GM23338 (cell line): ENCODE data around the gene SCAMP1. TPM values are rescaled to one million over a fixed set of nuclear protein-coding genes. Genes with fewer than 3 reads are reported as not detected.

Experiments
- ATAC-seq: fragments of 200-7000 bp; cut with Tn5 transposase; 3 replicates; pipeline ENCODE4 v1.9.1; 2020
- DNase-seq: peaks from one replicate; pipeline ENCODE4 v3.0.0-alpha.2; 2015; ENCODE audit warnings: low spot score
- H2AFZ ChIP-seq: fragments of 200-600 bp; sonication (generic); 2 replicates; pipeline ENCODE4 v1.8.0; 2016; ENCODE audit warnings: antibody characterized with exemption, mild to moderate bottlenecking, moderate library complexity
- H3F3A ChIP-seq: fragments of 200-600 bp; sonication (generic); replicated peaks from 2 replicates; pipeline ENCODE4 v1.8.0; 2017; ENCODE audit warnings: antibody characterized with exemption, mixed run types, low read depth
- H3K27ac ChIP-seq: fragments of 200-600 bp; sonication (generic); 2 replicates; pipeline ENCODE4 v1.6.1; 2016; ENCODE audit warnings: low read depth
- H3K27me3 ChIP-seq: fragments of 200-600 bp; sonication (generic); 2 replicates; pipeline ENCODE4 v1.8.0; 2016; ENCODE audit warnings: mild to moderate bottlenecking, mixed run types, moderate library complexity; ENCODE audit not compliant: insufficient read depth
- H3K36me3 ChIP-seq: fragments of 200-600 bp; sonication (generic); 2 replicates; pipeline ENCODE4 v1.8.0; 2016; ENCODE audit warnings: mild to moderate bottlenecking; ENCODE audit not compliant: insufficient read depth
- H3K4me1 ChIP-seq: fragments of 200-600 bp; sonication (generic); 2 replicates; pipeline ENCODE4 v1.8.0; 2016; ENCODE audit warnings: mild to moderate bottlenecking, moderate library complexity; ENCODE audit not compliant: insufficient read depth
- H3K4me2 ChIP-seq: fragments of 200-600 bp; sonication (generic); 2 replicates; pipeline ENCODE4 v1.7.1; 2017; ENCODE audit warnings: mixed run types
- H3K4me3 ChIP-seq: fragments of 200-600 bp; sonication (generic); 2 replicates; pipeline ENCODE4 v1.6.1; 2016; ENCODE audit warnings: mixed run types
- H3K79me2 ChIP-seq: fragments of 200-600 bp; sonication (generic); replicated peaks from 2 replicates; pipeline ENCODE4 v1.8.0; 2017; ENCODE audit warnings: mild to moderate bottlenecking; ENCODE audit not compliant: insufficient read depth
- H3K9me2 ChIP-seq: fragments of 200-600 bp; sonication (generic); 2 replicates; pipeline ENCODE4 v1.8.0; 2017; ENCODE audit not compliant: insufficient read depth
- H4K20me1 ChIP-seq: fragments of 200-600 bp; sonication (generic); replicated peaks from 2 replicates; pipeline ENCODE4 v1.8.0; 2017; ENCODE audit warnings: mild to moderate bottlenecking; ENCODE audit not compliant: insufficient read depth
- H3K27ac Mint-ChIP-seq: 2 replicates; pipeline ENCODE4 v1.8.0; 2020; ENCODE audit warnings: inconsistent platforms, mild to moderate bottlenecking, moderate library complexity, mixed read lengths
- H3K27me3 Mint-ChIP-seq: 3 replicates; pipeline ENCODE4 v1.8.0; 2022; ENCODE audit warnings: low read depth, mild to moderate bottlenecking, moderate library complexity, mixed read lengths, inconsistent platforms; ENCODE audit not compliant: insufficient read depth, poor library complexity
- H3K36me3 Mint-ChIP-seq: 3 replicates; pipeline ENCODE4 v1.8.0; 2021; ENCODE audit warnings: low read depth, mild to moderate bottlenecking, inconsistent platforms, moderate library complexity, mixed read lengths
- H3K4me1 Mint-ChIP-seq: 3 replicates; pipeline ENCODE4 v1.8.0; 2020; ENCODE audit warnings: mild to moderate bottlenecking, inconsistent platforms, mixed read lengths
- H3K4me3 Mint-ChIP-seq: 3 replicates; pipeline ENCODE4 v1.8.0; 2021; ENCODE audit warnings: moderate library complexity, mild to moderate bottlenecking, inconsistent platforms, mixed read lengths
- H3K9me3 Mint-ChIP-seq: 3 replicates; pipeline ENCODE4 v1.8.0; 2020; ENCODE audit warnings: moderate library complexity, mild to moderate bottlenecking, inconsistent platforms, mixed read lengths
- EZH2 ChIP-seq: fragments of 200-600 bp; sonication (generic); IDR thresholded peaks from one replicate; pipeline ENCODE4 v1.8.0; 2017; ENCODE audit warnings: antibody characterized with exemption, mild to moderate bottlenecking, low read depth; ENCODE audit not compliant: unreplicated experiment
- EZH2phosphoT487 ChIP-seq: fragments of 200-600 bp; sonication (generic); IDR thresholded peaks from one replicate; pipeline ENCODE4 v1.8.1; 2018; ENCODE audit warnings: antibody characterized with exemption; ENCODE audit not compliant: unreplicated experiment
- JUNB ChIP-seq: IDR thresholded peaks from one replicate; pipeline ENCODE4 v1.6.1; 2016; ENCODE audit warnings: antibody characterized with exemption; ENCODE audit not compliant: unreplicated experiment
- NANOG ChIP-seq: IDR thresholded peaks from 2 replicates; pipeline ENCODE4 v1.6.1; 2016; ENCODE audit warnings: antibody characterized with exemption, borderline replicate concordance
- REST ChIP-seq: IDR thresholded peaks from one replicate; pipeline ENCODE4 v1.6.1; 2018; ENCODE audit warnings: antibody characterized with exemption; ENCODE audit not compliant: unreplicated experiment
- ZNF114 ChIP-seq: fragments of 250-450 bp; sonication (Bioruptor Pico); IDR thresholded peaks from 2 replicates; pipeline ENCODE4 v1.5.0; 2020; ENCODE audit warnings: mild to moderate bottlenecking, moderate library complexity
- polyA plus RNA-seq: library from polyadenylated mRNA; unstranded; fragments of >200 nt; fragmentation: Nextera tagmentation; extraction: Ambion mirVana; gene quantifications from 2 replicates; pipeline ENCODE4 v1.2.1, GENCODE V29; 2016
- total RNA-seq: library from RNA; depleted of rRNA; stranded (reverse); fragments of >200 nt; shearing (Covaris generic); gene quantifications from 2 replicates; pipeline ENCODE4 v1.2.3, GENCODE V29; 2014
- TF ChIP-seq, protein P1 (sequence below): IDR thresholded peaks from 2 replicates; pipeline ENCODE4 v1.6.1; 2016; ENCODE audit warnings: antibody characterized with exemption
- TF ChIP-seq, protein P2 (sequence below), 2 experiments: fragments of 200-600 bp in 1 of 2; sonication (generic) in 1 of 2; conservative IDR thresholded peaks; 2 replicates each; pipeline versions ENCODE4 v1.5.1 to v1.6.1; 2016 to 2017; ENCODE audit warnings: antibody characterized with exemption in 2 of 2, low read depth in 2 of 2, mild to moderate bottlenecking in 2 of 2, moderate library complexity in 1 of 2

Gene SCAMP1
- total and polyA plus RNA-seq, 2 experiments from 2014 or later = 26.8 to 53.9 TPM

DNA sequence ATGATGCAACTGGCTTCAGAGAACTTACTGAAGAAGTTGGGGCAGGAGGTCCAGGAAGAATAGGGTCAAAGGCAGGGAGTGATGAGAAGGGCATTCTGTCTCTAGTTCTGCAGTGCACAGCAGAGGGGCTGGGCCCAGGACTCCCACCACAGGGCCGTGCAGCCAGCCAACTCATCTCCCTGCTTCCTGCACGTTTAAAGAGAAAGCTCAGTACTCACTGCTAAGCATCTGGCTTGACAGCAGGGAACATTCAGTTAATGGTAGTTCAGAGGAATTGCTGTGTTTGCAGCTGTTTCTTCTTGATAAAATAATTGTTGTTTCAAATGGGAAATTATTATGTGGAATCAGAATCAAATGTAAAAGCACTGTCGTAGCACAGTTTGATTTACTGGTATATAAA, 25.6 kb upstream of the SCAMP1 start:
- H3K27ac ChIP-seq = no peak overlapping the region
- H3F3A ChIP-seq = no peaks in the 10 kb centered on the region
- no peak overlapping the region for H3K4me2 ChIP-seq
- Mint-ChIP-seq H3K9me3 (peaks cover 20% of the 10 kb centered on the region), H3K27me3 (peaks cover 19% of the 10 kb centered on the region), H3K27ac (no peak overlapping the region), H3K4me1 (no peaks in the 10 kb centered on the region), H3K4me3 (no peak overlapping the region), H3K36me3 (peaks cover 6% of the 10 kb centered on the region)
- no peak for TF ChIP-seq REST
- TF ChIP-seq EZH2 = no peak
- H3K4me1 ChIP-seq = 0 out of 2 replicates have a peak, but pooled peaks cover 4% of the 10 kb centered on the region
- no peaks in the 10 kb centered on the region for H3K79me2 ChIP-seq
- DNase-seq = no peak
- no peak overlapping the region for H3K4me3 ChIP-seq
- H4K20me1 ChIP-seq = no peaks in the 10 kb centered on the region; the same call in 1 of the 2 replicates
- 0 out of 2 replicates have a peak overlapping the region, but pooled peaks have one; percentile 16 for H2AFZ ChIP-seq
- peak; percentile 54 for ATAC-seq
- peaks cover 20% of the 10 kb centered on the region for H3K27me3 ChIP-seq
- H3K9me2 ChIP-seq = no peaks in the 10 kb centered on the region
- H3K36me3 ChIP-seq = no peaks in the 10 kb centered on the region

- H3K79me2 ChIP-seq = no peaks in the 10 kb centered on the region
- H3F3A ChIP-seq = no peaks in the 10 kb centered on the region
- no peak overlapping the region for H3K4me3 ChIP-seq
- no peaks in the 10 kb centered on the region for H3K9me2 ChIP-seq
- DNase-seq = no peak
- H3K27me3 ChIP-seq = peaks cover 32% of the 10 kb centered on the region
- peaks cover 31% of the 10 kb centered on the region for H3K27me3 Mint-ChIP-seq
- peaks cover 6% of the 10 kb centered on the region for H3K36me3 Mint-ChIP-seq
- ATAC-seq = no peak
- H3K4me2 ChIP-seq = no peak overlapping the region
- H4K20me1 ChIP-seq = no peaks in the 10 kb centered on the region; the same call in 1 of the 2 replicates
- H2AFZ ChIP-seq = no peak overlapping the region
- H3K9me3 Mint-ChIP-seq = peaks cover 20% of the 10 kb centered on the region
- peaks cover 4% of the 10 kb centered on the region; the same call in 1 of the 2 replicates for H3K4me1 ChIP-seq
- no peak overlapping the region for H3K4me3 Mint-ChIP-seq
- H3K36me3 ChIP-seq = no peaks in the 10 kb centered on the region
- H3K27ac Mint-ChIP-seq = no peak overlapping the region
- peaks cover 3% of the 10 kb centered on the region; the same call in 1 of the 3 replicates for H3K4me1 Mint-ChIP-seq
- H3K27ac ChIP-seq = no peak overlapping the region
- TF ChIP-seq, protein P1, sequence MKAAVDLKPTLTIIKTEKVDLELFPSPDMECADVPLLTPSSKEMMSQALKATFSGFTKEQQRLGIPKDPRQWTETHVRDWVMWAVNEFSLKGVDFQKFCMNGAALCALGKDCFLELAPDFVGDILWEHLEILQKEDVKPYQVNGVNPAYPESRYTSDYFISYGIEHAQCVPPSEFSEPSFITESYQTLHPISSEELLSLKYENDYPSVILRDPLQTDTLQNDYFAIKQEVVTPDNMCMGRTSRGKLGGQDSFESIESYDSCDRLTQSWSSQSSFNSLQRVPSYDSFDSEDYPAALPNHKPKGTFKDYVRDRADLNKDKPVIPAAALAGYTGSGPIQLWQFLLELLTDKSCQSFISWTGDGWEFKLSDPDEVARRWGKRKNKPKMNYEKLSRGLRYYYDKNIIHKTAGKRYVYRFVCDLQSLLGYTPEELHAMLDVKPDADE = no peak
- no peak for TF ChIP-seq JUNB
- TF ChIP-seq EZH2 = no peak
- no peak for TF ChIP-seq REST
- no peak for TF ChIP-seq ZNF114 (CRISPR knock-in tag)
- no peak for TF ChIP-seq EZH2phosphoT487
- no peak for TF ChIP-seq NANOG
- TF ChIP-seq, protein P2, sequence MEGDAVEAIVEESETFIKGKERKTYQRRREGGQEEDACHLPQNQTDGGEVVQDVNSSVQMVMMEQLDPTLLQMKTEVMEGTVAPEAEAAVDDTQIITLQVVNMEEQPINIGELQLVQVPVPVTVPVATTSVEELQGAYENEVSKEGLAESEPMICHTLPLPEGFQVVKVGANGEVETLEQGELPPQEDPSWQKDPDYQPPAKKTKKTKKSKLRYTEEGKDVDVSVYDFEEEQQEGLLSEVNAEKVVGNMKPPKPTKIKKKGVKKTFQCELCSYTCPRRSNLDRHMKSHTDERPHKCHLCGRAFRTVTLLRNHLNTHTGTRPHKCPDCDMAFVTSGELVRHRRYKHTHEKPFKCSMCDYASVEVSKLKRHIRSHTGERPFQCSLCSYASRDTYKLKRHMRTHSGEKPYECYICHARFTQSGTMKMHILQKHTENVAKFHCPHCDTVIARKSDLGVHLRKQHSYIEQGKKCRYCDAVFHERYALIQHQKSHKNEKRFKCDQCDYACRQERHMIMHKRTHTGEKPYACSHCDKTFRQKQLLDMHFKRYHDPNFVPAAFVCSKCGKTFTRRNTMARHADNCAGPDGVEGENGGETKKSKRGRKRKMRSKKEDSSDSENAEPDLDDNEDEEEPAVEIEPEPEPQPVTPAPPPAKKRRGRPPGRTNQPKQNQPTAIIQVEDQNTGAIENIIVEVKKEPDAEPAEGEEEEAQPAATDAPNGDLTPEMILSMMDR (conservative IDR thresholded peaks at IDR 0.05; ENCODE audit: low read depth in 2 of 2) = no peak
These were observed 24.4 kb upstream of the SCAMP1 start for GRCh38 chr5:78335976-78336375.
